ENCODE results near the gene TRPV4. TPM values are rescaled to one million over a fixed set of nuclear protein-coding genes. Genes with fewer than 3 reads are reported as not detected.
A peak's percentile ranks its signal among the peaks of the same experiment; 100 is the strongest.

TRPV4 gene
- total and polyA plus RNA-seq, 2 donors (not counting 3 experiments of a cell fraction or from before 2014, with no cell fraction given) = 8.8 to 22.3 TPM

DNA sequence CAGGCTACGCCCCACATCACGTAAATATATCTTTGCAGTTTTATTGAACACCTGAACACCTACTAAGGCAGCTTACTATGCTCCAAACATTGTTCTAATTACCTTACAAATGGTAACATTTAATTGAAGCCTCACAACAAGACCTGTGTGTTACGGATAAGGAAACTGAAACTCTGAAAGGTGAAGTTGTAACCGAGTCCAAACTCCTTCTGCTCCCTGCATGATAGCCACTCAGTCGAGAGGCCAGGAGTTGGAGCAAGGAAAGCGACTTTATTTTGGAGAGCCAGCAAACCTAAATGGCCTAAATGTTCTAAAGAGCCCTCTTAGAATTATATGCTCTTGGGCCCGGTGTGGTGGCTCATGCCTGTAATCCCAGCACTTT lies 12.6 kb upstream of the TRPV4 start:
- POLR2A ChIA-PET = no interaction called here

More for the DNA sequence above, 12.6 kb upstream of the TRPV4 start:
- peak overlapping the region; percentile 30 for H3K9ac ChIP-seq (replicated peaks; ENCODE audit: extremely low read depth, insufficient read depth, low read length)
- no peak for TF ChIP-seq POLR2A (IDR thresholded peaks at IDR 0.05; ENCODE audit: low read depth, low read length)
- TF ChIP-seq FOS (IDR thresholded peaks at IDR 0.05; ENCODE audit: borderline replicate concordance, insufficient read depth, low read length) = no peak
- no peak for TF ChIP-seq EZH2 (IDR thresholded peaks at IDR 0.05; ENCODE audit: borderline replicate concordance, low read depth, low read length, severe bottlenecking)
- TF ChIP-seq MYC (IDR thresholded peaks at IDR 0.05; ENCODE audit: low read depth, low read length) = no peak
- TF ChIP-seq POLR2AphosphoS5 (IDR thresholded peaks at IDR 0.05; ENCODE audit: insufficient read depth, low read depth, low read length) = no peak
- TF ChIP-seq GATA2 (IDR thresholded peaks at IDR 0.05; ENCODE audit: insufficient read depth, insufficient read length, low read depth, low read length) = no peak
- TF ChIP-seq JUN (IDR thresholded peaks at IDR 0.05; ENCODE audit: borderline replicate concordance, insufficient read depth, insufficient read length, low read depth) = no peak
- TF ChIP-seq, protein P1, sequence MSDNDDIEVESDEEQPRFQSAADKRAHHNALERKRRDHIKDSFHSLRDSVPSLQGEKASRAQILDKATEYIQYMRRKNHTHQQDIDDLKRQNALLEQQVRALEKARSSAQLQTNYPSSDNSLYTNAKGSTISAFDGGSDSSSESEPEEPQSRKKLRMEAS (IDR thresholded peaks at IDR 0.05; ENCODE audit: insufficient read depth, insufficient read length) = no peak
- TF ChIP-seq, protein P2, sequence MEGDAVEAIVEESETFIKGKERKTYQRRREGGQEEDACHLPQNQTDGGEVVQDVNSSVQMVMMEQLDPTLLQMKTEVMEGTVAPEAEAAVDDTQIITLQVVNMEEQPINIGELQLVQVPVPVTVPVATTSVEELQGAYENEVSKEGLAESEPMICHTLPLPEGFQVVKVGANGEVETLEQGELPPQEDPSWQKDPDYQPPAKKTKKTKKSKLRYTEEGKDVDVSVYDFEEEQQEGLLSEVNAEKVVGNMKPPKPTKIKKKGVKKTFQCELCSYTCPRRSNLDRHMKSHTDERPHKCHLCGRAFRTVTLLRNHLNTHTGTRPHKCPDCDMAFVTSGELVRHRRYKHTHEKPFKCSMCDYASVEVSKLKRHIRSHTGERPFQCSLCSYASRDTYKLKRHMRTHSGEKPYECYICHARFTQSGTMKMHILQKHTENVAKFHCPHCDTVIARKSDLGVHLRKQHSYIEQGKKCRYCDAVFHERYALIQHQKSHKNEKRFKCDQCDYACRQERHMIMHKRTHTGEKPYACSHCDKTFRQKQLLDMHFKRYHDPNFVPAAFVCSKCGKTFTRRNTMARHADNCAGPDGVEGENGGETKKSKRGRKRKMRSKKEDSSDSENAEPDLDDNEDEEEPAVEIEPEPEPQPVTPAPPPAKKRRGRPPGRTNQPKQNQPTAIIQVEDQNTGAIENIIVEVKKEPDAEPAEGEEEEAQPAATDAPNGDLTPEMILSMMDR (IDR thresholded peaks at IDR 0.05; ENCODE audit: extremely low read depth in 1 of 2, insufficient read depth in 1 of 2, low read depth in 1 of 2, low read length in 2 of 2) = no peak
- H3K4me3 ChIP-seq (replicated peaks in 1 of 3; ENCODE audit: insufficient read depth in 1 of 3, low read depth in 1 of 3, low read length in 3 of 3) = peak overlapping the region in 1 of 3 experiments; percentile 35
- H3K36me3 ChIP-seq (ENCODE audit: control insufficient read depth in 2 of 2, extremely low read depth in 1 of 2, insufficient read depth in 2 of 2, low read length in 2 of 2) = no peaks in the 10 kb centered on the region
- no peaks in the 10 kb centered on the region for H3K27me3 ChIP-seq (ENCODE audit: control insufficient read depth in 2 of 2, insufficient read depth in 2 of 2, low read length in 2 of 2)
- peak overlapping the region; percentile 91 for H2AFZ ChIP-seq (ENCODE audit: low read depth, low read length)
- no peak for DNase-seq (ENCODE audit: low read depth, low spot score)
- H3K4me2 ChIP-seq (ENCODE audit: insufficient read depth, low read length) = peak overlapping the region; percentile 60
- dilution Hi-C loops (cut with MboI; ENCODE audit: extremely low pct_ligation_motif_present, low sequenced_read_pairs) (no loop called here), intact Hi-C loops (cut with micrococcal nuclease) (loop anchor here (1.0 to 2.0 kb wide), 3 partner anchors 41 to 327 kb away; no protein-coding TSS in a partner anchor)
- FAIRE-seq = peak; percentile 28
- no peaks in the 10 kb centered on the region for H3K9me1 ChIP-seq (replicated peaks; ENCODE audit: control insufficient read depth, extremely low read depth, insufficient read depth, low read length)
- H3K79me2 ChIP-seq (ENCODE audit: control insufficient read depth, insufficient read depth, low read length) = no peaks in the 10 kb centered on the region
- CTCF ChIA-PET = interaction anchor here (0.7 to 6.0 kb wide), 30 partner anchors 9 to 418 kb away, joined by 3 to 159 read pairs (median 5); partner anchors contain the start of genes MVK and TRPV4
- no peaks in the 10 kb centered on the region for H4K20me1 ChIP-seq (replicated peaks; ENCODE audit: control insufficient read depth, extremely low read depth, insufficient read depth, low read length)
- no peak overlapping the region for H3K27ac ChIP-seq (ENCODE audit: insufficient read depth, low read depth, low read length)
- peaks cover 2% of the 10 kb centered on the region for H3K4me1 ChIP-seq (ENCODE audit: control insufficient read depth, extremely low read depth, insufficient read depth, low read length)
- H3K9me3 ChIP-seq (replicated peaks; ENCODE audit: control insufficient read depth, insufficient read depth, low read length) = no peaks in the 10 kb centered on the region
- BruUV-seq (replicated peaks) = no TSS peak

Measured in endothelial cell of umbilical vein (primary cell).